HG03571 (cell line): ENCODE results near the gene MIAT.

Source experiments
- ATAC-seq: cut with Tn5 transposase; IDR thresholded peaks from one replicate; pipeline ENCODE4 v1.9.1; 2021; ENCODE audit not compliant: unreplicated experiment

Gene MIAT

GRCh38 chr22:26724414-26724813 lies 67.0 kb downstream of the MIAT start:
- no peak for ATAC-seq

GRCh38 chr22:26725012-26725676 lies 67.8 kb downstream of the MIAT start:
- ATAC-seq: no peak
